Uterus (tissue), 2 donors: ENCODE measurements around the gene YPEL5.

Experiments
- CTCF ChIP-seq, 4 experiments: fragments of 200-600 bp in 2 of 4; fragments of 450-650 bp in 2 of 4; sonication (generic) in 2 of 4; IDR thresholded peaks; one replicate each; pipeline ENCODE4 v1.5.1; 2016 to 2019; ENCODE audit warnings: antibody characterized with exemption in 4 of 4, mild to moderate bottlenecking in 2 of 4, moderate library complexity in 1 of 4
- POLR2A ChIP-seq, 2 donors: fragments of 450-650 bp; IDR thresholded peaks; one replicate each; pipeline ENCODE4 v1.6.1; 2016; ENCODE audit warnings: antibody characterized with exemption in 2 of 2, mild to moderate bottlenecking in 1 of 2, moderate library complexity in 1 of 2

DNA sequence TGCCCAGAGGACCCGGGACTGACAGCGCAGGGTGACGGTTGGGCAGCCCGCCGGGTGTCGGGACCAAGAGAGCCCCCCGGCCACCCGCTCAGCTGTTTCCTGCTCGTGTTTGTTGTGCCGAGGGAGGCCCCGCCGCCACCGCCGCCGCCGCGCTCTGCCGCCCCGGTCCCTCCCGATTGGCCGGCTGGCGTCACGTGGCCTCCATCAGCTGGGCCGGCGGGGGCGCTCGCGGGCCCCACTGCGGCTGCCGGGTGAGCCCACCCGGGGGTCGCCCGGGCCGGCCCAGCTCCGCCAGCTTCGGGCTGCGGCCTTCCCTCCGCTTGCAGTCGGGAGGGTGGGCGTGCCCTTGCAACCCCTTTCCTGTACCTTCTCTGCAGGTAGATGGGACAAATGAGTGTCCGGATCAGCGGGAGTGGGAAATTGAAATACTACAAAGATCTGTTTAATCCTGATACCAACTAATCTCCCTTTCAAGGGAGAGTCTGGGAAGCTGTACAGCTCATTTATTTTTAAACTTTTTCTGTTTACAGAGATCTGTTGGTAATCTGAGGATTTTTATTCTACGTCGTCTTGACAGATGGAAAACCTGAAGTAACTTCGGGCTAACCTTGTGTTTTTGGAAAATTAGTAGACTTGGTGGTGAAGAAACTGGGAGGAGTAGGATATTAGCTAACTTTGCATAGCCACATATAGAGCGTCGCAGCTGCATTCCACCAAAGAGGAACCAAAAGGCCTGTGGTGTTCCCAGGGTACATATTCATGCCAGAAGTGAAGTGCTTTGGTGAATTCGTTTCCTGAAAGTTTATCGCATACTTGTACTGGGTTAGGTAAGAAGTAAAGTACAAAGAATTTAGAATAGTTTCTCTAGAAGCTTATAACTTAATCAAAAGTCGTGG is 1.2 kb downstream of the YPEL5 start:
- TF ChIP-seq CTCF (IDR thresholded peaks at IDR 0.05) (peak in 3 of 4 experiments; percentile 58 to 71 (median 59)), POLR2A (IDR thresholded peaks at IDR 0.05) (peak; percentile 82)
